GM12875 (cell line): Measurements from ENCODE around the gene RBMY1A1.
"Not testable (repeated sequence)": the region's sequence is repeated elsewhere in the genome, so short reads cannot be mapped to it uniquely, and the experiment has no call there.

Experiments used
- H3K4me3 ChIP-seq: one replicate; pipeline ENCODE4 v1.5.1; 2011; ENCODE audit warnings: low read depth, low read length, control low read depth
- CTCF ChIP-seq: IDR thresholded peaks from 2 replicates; pipeline ENCODE4 v1.5.1; 2011; ENCODE audit warnings: low read depth, mild to moderate bottlenecking, control low read depth, inconsistent platforms, low read length, moderate library complexity, borderline replicate concordance; ENCODE audit not compliant: insufficient read depth

Gene RBMY1A1

DNA sequence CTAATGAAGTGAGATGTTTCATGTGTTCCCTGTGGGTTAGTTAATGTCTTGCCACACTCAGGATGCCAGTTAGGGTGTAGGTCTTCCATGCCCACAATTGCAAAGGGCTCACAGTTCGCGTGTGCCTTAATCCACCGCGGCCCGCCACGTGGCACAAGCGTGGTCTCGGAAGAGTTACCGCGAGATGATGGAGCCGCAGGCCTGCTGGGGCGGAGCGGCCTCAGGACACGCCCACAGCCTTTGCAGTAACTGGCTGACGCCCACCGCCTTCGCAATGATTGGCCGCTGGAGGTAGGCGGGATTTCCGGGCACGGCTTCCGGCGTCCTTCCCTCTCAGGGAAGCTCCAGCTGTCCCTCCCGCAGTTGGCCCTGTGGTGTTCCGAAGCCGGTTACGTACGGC lies at the start of gene RBMY1A1:
Gene RBMY1A1, plus strand, starts transcription at position 301 of the 400 bp plus-strand sequence. CDS start 2,013 bp downstream, outside the sequence.
- H3K4me3 ChIP-seq: not testable (repeated sequence)

GRCh38 chrY:21511038-21511437 lies 23.6 kb upstream of the RBMY1A1 start, which contains the start of gene RBMY1B:
Gene RBMY1B, plus strand, starts transcription at chrY:21511338. Its CDS starts 2,013 bp downstream, at chrY:21513351.
- H3K4me3 ChIP-seq: not testable (repeated sequence)

DNA sequence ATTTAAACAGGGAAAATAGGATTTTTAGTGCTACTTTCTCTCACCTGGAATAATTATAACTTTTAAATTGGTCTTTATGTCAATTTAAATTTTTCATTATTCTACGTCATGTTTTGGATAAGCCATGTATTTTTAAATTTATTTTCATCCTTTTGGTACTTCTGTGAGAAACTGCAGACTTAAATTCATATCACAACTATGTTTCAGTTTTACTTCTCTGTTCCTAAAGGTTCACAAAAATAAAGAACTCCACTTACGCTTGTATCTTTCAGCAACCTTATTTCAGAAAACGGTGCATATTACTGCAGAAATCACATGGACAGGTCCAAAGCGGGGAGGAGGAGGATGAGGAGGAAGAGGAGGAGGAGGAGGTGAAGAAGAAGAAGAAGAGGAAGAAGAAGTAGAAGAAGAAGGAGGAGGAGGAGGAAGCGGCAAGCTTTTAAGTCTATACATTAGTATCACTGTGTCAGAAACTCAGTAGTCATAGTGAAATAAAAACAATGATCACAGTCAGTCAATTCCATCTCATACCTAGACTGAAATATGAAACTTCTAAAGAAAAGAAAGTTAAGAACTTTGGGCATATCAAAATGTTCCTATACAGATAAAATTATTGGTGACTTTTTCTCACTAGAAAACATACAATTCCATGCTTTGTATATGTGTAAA lies 24.8 kb downstream of the RBMY1A1 start:
- H3K4me3 ChIP-seq: not testable (repeated sequence)

GRCh38 chrY:21585449-21585848 lies 50.8 kb downstream of the RBMY1A1 start:
- TF ChIP-seq CTCF: no peak

GRCh38 chrY:21586454-21586853 lies 51.8 kb downstream of the RBMY1A1 start:
- H3K4me3 ChIP-seq: not testable (repeated sequence)

More at GRCh38 chrY:21585449-21585848, 50.8 kb downstream of the RBMY1A1 start:
- no peak overlapping the region for H3K4me3 ChIP-seq

GRCh38 chrY:21592059-21592458 lies 57.4 kb downstream of the RBMY1A1 start:
- no peak overlapping the region for H3K4me3 ChIP-seq
- TF ChIP-seq CTCF: no peak

DNA sequence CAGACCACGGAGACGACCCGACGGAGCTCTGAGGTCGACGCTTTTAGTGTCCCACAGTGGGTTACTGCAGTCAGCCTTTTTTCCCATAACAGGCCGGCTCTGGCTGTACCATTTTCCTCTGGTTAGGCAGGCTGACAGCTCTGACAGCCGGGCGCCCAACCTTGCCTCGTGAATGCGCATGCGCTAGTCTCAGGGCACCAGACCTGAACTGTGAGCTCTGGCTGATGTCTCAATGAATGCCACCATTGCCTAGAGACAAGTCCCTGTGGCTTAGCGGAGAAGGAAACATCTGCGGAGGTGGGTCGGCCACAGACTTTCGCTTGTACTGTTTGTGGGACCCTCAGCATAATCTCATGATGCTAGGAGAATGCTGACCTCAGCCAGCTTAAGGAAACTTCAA lies 61.6 kb downstream of the RBMY1A1 start:
- H3K4me3 ChIP-seq: not testable (repeated sequence)
